Mononuclear cell (primary cell): ENCODE data around the gene SLC26A1. TPM values are rescaled to one million over a fixed set of nuclear protein-coding genes. Genes with fewer than 3 reads are reported as not detected.

Experiments
- H3K27me3 ChIP-seq: 2 replicates; pipeline ENCODE4 v1.6.0; 2011; ENCODE audit warnings: low read length, control low read depth; ENCODE audit not compliant: insufficient read depth
- H3K4me1 ChIP-seq: 2 replicates; pipeline ENCODE4 v1.5.1; 2011; ENCODE audit warnings: mild to moderate bottlenecking, low read length, control low read depth; ENCODE audit not compliant: insufficient read depth
- H3K4me3 ChIP-seq: 2 replicates; pipeline ENCODE4 v1.5.1; 2011; ENCODE audit warnings: mild to moderate bottlenecking, low read length, moderate library complexity
- H3K9me3 ChIP-seq: 2 replicates; pipeline ENCODE4 v1.5.1; 2011; ENCODE audit warnings: low read depth, mild to moderate bottlenecking, control low read depth, low read length
- total RNA-seq: library from RNA; depleted of rRNA; stranded (reverse); fragments of >200 nt; gene quantifications from one replicate; pipeline ENCODE4 v1.2.3, GENCODE V29; 2012

The SLC26A1 gene, protein sequence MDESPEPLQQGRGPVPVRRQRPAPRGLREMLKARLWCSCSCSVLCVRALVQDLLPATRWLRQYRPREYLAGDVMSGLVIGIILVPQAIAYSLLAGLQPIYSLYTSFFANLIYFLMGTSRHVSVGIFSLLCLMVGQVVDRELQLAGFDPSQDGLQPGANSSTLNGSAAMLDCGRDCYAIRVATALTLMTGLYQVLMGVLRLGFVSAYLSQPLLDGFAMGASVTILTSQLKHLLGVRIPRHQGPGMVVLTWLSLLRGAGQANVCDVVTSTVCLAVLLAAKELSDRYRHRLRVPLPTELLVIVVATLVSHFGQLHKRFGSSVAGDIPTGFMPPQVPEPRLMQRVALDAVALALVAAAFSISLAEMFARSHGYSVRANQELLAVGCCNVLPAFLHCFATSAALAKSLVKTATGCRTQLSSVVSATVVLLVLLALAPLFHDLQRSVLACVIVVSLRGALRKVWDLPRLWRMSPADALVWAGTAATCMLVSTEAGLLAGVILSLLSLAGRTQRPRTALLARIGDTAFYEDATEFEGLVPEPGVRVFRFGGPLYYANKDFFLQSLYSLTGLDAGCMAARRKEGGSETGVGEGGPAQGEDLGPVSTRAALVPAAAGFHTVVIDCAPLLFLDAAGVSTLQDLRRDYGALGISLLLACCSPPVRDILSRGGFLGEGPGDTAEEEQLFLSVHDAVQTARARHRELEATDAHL
- 0.10 TPM for total RNA-seq

DNA sequence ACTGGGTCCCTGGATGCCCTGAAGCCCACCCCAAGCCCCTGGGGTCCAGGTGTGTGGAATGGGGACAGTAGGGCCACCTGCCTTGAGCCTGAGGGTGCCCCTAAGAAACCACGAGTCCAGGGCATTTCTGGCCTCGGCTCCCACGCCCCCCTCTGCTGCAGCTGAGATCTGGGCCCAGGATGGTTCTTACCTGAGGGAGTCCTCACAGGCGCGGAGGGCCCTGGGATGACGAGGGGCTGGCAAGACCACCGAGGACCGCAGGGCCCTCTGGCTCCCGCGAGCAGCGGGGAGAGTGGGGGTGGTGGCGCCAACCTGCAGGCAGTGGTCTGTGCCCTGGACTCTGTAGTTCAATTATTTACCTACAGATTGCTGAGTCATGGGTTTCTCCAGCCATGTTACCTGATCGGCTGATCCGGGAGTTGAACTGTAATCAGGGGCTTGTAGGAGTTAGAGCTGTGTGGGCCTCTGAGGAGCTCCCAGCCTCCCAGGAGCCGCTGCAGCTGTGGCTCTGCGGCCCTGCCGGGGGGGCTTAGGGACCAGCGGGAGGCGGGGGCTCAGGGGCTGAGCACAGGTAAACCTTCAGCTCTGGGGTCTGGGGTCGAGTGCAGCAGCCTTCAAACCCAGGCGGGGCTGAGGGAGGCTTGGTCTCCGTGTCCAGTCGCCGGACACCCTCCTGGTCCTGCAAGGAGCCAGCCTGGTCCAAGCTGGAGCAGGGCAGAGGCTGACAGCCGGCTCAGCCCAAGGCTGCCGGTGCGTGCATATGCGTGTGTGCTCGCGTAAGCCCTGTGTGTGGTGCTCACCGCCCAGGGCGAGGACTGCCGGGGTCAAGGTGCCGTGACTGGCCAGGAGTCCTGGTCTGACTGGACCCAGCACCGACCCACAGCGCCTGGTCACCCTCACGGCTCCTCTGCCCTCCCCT, at the start of gene SLC26A1:
TSS of gene SLC26A1 (minus strand) at position 294 of the 919 bp plus-strand sequence. CDS start 1,701 bp downstream, outside the sequence.
- Histone ChIP-seq H3K27me3 (peaks cover 13% of the 10 kb centered on the region), H3K4me1 (peaks cover 6% of the 10 kb centered on the region), H3K4me3 (no peak within 1 kb of the TSS), H3K9me3 (no peaks in the 10 kb centered on the region)

- Histone ChIP-seq H3K4me1 (peaks cover 9% of the 10 kb centered on the region), H3K9me3 (no peaks in the 10 kb centered on the region), H3K4me3 (no peak overlapping the region), H3K27me3 (peaks cover 3% of the 10 kb centered on the region)
Observed at GRCh38 chr4:1042352-1043055, 49.3 kb upstream of the SLC26A1 start.

- peaks cover 9% of the 10 kb centered on the region for H3K4me1 ChIP-seq
- no peaks in the 10 kb centered on the region for H3K9me3 ChIP-seq
- H3K27me3 ChIP-seq = peaks cover 3% of the 10 kb centered on the region
- no peak overlapping the region for H3K4me3 ChIP-seq
Observed at GRCh38 chr4:1041936-1042330, 48.7 kb upstream of the SLC26A1 start.

GRCh38 chr4:1041147-1041935, 48.1 kb upstream of the SLC26A1 start:
- Histone ChIP-seq H3K27me3 (peaks cover 3% of the 10 kb centered on the region), H3K9me3 (no peaks in the 10 kb centered on the region), H3K4me3 (no peak overlapping the region), H3K4me1 (peaks cover 9% of the 10 kb centered on the region)

- H3K4me1 ChIP-seq = peaks cover 9% of the 10 kb centered on the region
- H3K9me3 ChIP-seq = no peaks in the 10 kb centered on the region
- no peak overlapping the region for H3K4me3 ChIP-seq
- H3K27me3 ChIP-seq = peaks cover 3% of the 10 kb centered on the region
Observed at GRCh38 chr4:1040344-1041146, 47.3 kb upstream of the SLC26A1 start.

DNA sequence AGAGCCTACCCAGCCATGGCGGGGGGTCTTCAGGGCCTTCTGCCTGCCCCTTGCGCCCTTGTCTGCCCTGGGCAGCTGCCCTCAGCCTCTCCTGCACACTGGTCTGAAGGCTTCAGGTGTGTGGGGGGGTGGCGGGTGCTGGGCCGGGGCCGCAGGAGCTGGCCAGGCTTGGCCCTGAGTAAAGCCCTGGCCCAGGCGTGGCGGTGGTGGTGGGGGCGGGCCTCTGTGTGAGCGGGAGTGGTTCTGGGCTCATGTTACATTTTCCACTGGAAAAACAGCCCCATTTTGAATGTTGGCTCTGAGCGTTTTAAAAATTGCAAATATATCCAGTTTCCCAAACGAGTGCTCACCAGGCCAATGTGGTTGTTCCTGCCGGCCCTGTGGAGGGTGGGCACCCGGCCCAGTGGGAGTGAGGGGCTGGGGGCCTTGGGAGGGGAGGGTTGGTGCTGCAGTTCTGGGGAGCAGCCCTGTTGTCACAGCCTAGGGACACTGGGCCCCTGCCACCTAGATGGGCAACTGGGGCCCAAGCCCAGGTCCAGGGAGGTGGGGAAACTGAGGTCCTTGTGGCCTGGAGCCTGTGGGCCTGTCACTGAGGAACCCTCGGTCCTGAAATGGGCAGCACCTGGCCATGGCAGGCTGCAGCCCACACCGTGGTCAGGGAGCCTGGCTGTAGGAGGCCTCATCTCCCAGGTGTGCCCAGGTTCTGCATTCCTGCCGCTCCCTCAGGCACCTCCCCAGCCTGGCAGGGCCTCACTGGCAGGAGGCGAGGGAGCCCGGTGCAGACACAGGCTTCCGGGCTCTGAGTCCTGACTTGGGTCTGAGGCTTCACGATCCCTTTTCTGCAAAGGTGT, 46.5 kb upstream of the SLC26A1 start:
- Histone ChIP-seq H3K27me3 (peaks cover 3% of the 10 kb centered on the region), H3K4me1 (peaks cover 9% of the 10 kb centered on the region)

DNA sequence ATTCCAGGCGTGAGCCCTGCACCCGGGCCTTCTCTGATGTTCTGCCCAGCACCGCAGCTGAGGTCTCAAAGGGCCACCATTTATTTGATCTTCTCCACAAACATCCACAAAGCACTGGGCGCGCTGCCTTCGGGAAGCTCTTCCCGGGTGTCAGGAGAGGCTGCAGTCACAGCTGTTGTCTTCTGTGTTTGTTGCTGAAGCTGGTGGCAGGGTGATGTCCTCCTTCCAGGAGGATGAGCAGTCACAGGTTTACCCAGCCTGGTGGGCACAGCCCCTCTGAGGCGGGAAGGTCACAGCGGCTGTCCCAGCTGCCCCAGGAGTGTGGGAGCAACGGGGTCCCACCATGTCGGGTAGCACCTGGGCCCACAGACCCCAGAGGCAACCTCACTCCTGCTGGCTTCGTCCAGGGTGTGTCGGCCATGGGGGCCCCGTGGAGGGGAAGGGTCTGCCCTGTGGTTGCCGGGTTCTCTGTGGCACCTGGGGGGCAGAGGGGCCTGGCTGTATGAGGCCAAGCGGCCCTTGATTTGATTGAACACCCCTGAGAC, 45.8 kb upstream of the SLC26A1 start:
- no peaks in the 10 kb centered on the region for H3K9me3 ChIP-seq
- H3K4me1 ChIP-seq = peaks cover 6% of the 10 kb centered on the region
- H3K4me3 ChIP-seq = no peak overlapping the region
- no peaks in the 10 kb centered on the region for H3K27me3 ChIP-seq

More for the DNA sequence above, 46.5 kb upstream of the SLC26A1 start:
- no peaks in the 10 kb centered on the region for H3K9me3 ChIP-seq
- H3K4me3 ChIP-seq = no peak overlapping the region

- Histone ChIP-seq H3K4me3 (no peak overlapping the region), H3K4me1 (no peaks in the 10 kb centered on the region), H3K27me3 (no peaks in the 10 kb centered on the region), H3K9me3 (no peaks in the 10 kb centered on the region)
Observed at GRCh38 chr4:1036976-1037810, 44.0 kb upstream of the SLC26A1 start.

- H3K9me3 ChIP-seq = no peaks in the 10 kb centered on the region
- H3K27me3 ChIP-seq = no peaks in the 10 kb centered on the region
- H3K4me3 ChIP-seq = no peak overlapping the region
- no peaks in the 10 kb centered on the region for H3K4me1 ChIP-seq
Observed at GRCh38 chr4:1036095-1036494, 42.9 kb upstream of the SLC26A1 start.

DNA sequence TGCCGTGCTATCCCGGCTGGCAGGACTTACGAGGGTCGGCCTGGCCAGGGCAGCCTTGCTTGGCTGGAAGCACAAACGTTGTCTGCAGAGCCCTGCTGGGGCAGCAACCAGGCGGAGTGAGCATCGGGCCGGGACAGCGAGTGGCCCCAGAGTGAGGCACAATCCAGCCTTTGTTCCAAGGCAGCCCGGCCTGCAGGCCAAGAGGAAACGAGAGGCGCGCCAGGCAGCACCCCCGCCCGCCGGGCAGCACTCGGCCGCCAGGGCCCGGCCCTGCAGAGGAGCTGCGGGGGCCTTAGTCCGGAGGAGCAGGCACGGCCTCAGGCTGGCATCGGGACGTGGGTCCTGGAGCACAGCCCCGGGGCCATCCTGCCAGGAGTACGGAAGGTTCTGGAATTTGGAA, 42.3 kb upstream of the SLC26A1 start:
- Histone ChIP-seq H3K9me3 (no peaks in the 10 kb centered on the region), H3K27me3 (no peaks in the 10 kb centered on the region), H3K4me3 (no peak overlapping the region), H3K4me1 (no peaks in the 10 kb centered on the region)

GRCh38 chr4:1033840-1034551, 40.8 kb upstream of the SLC26A1 start:
- Histone ChIP-seq H3K27me3 (no peaks in the 10 kb centered on the region), H3K4me1 (no peaks in the 10 kb centered on the region), H3K4me3 (no peak overlapping the region), H3K9me3 (no peaks in the 10 kb centered on the region)
